MM.1S (cell line): ENCODE results near the gene ANKH.

Experiments used
- DNase-seq: peaks from one replicate; pipeline ENCODE4 v3.0.0-alpha.2; 2015
- H2AFZ ChIP-seq: fragments of 300-600 bp; sonication (generic); 2 replicates; pipeline ENCODE4 v1.6.0; 2016; ENCODE audit warnings: antibody characterized with exemption, low read length
- H3F3A ChIP-seq: fragments of 300-600 bp; sonication (generic); 2 replicates; pipeline ENCODE4 v1.6.1; 2016; ENCODE audit warnings: mild to moderate bottlenecking, antibody characterized with exemption, low read length, moderate library complexity, mixed read lengths; ENCODE audit not compliant: insufficient read depth
- H3K27ac ChIP-seq: fragments of 300-600 bp; sonication (generic); 2 replicates; pipeline ENCODE4 v1.5.1; 2016; ENCODE audit warnings: mild to moderate bottlenecking, low read length
- H3K27me3 ChIP-seq: fragments of 300-600 bp; sonication (generic); replicated peaks from 2 replicates; pipeline ENCODE4 v1.6.0; 2016; ENCODE audit warnings: low read length; ENCODE audit not compliant: insufficient read depth
- H3K36me3 ChIP-seq: fragments of 300-600 bp; sonication (generic); replicated peaks from 2 replicates; pipeline ENCODE4 v1.6.1; 2016; ENCODE audit warnings: mild to moderate bottlenecking, low read length, mixed read lengths; ENCODE audit not compliant: insufficient read depth
- H3K4me1 ChIP-seq: fragments of 300-600 bp; sonication (generic); 2 replicates; pipeline ENCODE4 v1.6.1; 2016; ENCODE audit warnings: low read length, mixed read lengths
- H3K4me2 ChIP-seq: fragments of 300-600 bp; sonication (generic); 2 replicates; pipeline ENCODE4 v1.6.0; 2016; ENCODE audit warnings: low read depth, low read length
- H3K4me3 ChIP-seq: fragments of 300-600 bp; sonication (generic); 2 replicates; pipeline ENCODE4 v1.5.1; 2016; ENCODE audit warnings: low read length, mixed read lengths
- H3K79me2 ChIP-seq: fragments of 300-600 bp; sonication (generic); 2 replicates; pipeline ENCODE4 v1.6.1; 2016; ENCODE audit warnings: mixed run types, low read length, mixed read lengths
- H3K9ac ChIP-seq: fragments of 300-600 bp; sonication (generic); 2 replicates; pipeline ENCODE4 v1.6.1; 2016; ENCODE audit warnings: low read length, mixed read lengths
- H3K9me2 ChIP-seq: fragments of 300-600 bp; sonication (generic); replicated peaks from 2 replicates; pipeline ENCODE4 v1.6.1; 2016; ENCODE audit warnings: mild to moderate bottlenecking, low read length, mixed read lengths; ENCODE audit not compliant: insufficient read depth
- H3K9me3 ChIP-seq: fragments of 300-600 bp; sonication (generic); replicated peaks from 2 replicates; pipeline ENCODE4 v1.6.1; 2016; ENCODE audit warnings: mild to moderate bottlenecking, low read length, mixed read lengths; ENCODE audit not compliant: insufficient read depth
- H4K20me1 ChIP-seq: fragments of 300-600 bp; sonication (generic); 2 replicates; pipeline ENCODE4 v1.6.1; 2016; ENCODE audit warnings: mild to moderate bottlenecking, low read length, moderate library complexity, mixed read lengths; ENCODE audit not compliant: insufficient read depth
- EZH2 ChIP-seq: fragments of 300-600 bp; sonication (generic); optimal IDR thresholded peaks from 2 replicates; pipeline ENCODE3; 2017; ENCODE audit warnings: low read depth, mild to moderate bottlenecking, antibody characterized with exemption, low read length, mixed read lengths
- EZH2phosphoT487 ChIP-seq: fragments of 300-600 bp; sonication (generic); IDR thresholded peaks from 2 replicates; pipeline ENCODE4 v1.6.1; 2018; ENCODE audit warnings: antibody characterized with exemption, low read length
- TF ChIP-seq, protein P1 (sequence below): fragments of 300-600 bp; sonication (generic); IDR thresholded peaks from 2 replicates; pipeline ENCODE4 v1.5.1; 2016; ENCODE audit warnings: antibody characterized with exemption, low read length, mixed read lengths

Gene ANKH

GRCh38 chr5:14863105-14863504 lies 8.5 kb downstream of the ANKH start:
- Histone ChIP-seq H3K27ac (no peak overlapping the region), H3K79me2 (peaks cover 87% of the 10 kb centered on the region), H3K36me3 (no peaks in the 10 kb centered on the region), H3K4me1 (no peaks in the 10 kb centered on the region), H3K9me3 (no peaks in the 10 kb centered on the region), H3K9me2 (no peaks in the 10 kb centered on the region), H3K27me3 (no peaks in the 10 kb centered on the region), H4K20me1 (no peaks in the 10 kb centered on the region), H2AFZ (no peak overlapping the region), H3K9ac (no peak overlapping the region), H3F3A (no peaks in the 10 kb centered on the region), H3K4me3 (no peak overlapping the region), H3K4me2 (no peak overlapping the region)
- DNase-seq, result no peak
- TF ChIP-seq EZH2phosphoT487, result no peak
- TF ChIP-seq EZH2, result no peak
- TF ChIP-seq, protein P1, sequence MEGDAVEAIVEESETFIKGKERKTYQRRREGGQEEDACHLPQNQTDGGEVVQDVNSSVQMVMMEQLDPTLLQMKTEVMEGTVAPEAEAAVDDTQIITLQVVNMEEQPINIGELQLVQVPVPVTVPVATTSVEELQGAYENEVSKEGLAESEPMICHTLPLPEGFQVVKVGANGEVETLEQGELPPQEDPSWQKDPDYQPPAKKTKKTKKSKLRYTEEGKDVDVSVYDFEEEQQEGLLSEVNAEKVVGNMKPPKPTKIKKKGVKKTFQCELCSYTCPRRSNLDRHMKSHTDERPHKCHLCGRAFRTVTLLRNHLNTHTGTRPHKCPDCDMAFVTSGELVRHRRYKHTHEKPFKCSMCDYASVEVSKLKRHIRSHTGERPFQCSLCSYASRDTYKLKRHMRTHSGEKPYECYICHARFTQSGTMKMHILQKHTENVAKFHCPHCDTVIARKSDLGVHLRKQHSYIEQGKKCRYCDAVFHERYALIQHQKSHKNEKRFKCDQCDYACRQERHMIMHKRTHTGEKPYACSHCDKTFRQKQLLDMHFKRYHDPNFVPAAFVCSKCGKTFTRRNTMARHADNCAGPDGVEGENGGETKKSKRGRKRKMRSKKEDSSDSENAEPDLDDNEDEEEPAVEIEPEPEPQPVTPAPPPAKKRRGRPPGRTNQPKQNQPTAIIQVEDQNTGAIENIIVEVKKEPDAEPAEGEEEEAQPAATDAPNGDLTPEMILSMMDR, result no peak

DNA sequence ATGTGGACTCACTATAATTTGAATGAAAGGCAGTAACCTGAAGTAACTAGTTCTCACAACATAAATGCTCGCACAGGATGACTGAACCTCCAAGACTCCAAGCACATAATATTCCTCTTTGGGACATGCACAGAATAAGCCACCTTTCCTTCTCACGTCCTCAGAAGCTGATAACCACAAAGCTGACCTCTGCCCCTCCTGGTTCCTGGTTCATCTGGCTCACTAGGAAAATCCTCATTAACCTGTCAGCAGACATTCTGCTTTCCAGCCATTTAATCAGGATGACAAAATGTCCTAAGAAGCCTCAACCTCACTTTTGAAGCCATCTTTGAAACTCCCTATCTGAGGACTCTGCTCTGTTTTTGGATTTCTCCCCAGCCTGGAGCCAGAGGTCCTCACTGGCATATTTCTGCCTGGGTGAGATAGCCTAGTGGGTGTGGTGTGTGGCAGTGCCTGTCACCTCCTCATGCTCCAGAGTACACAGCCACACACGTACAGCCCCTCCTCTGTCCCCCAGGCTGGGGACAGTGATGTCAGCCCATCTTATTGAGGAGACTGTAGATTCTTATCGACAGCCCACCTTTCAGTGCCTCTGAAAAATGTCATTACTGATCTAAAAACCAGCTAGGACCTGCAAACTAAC lies 10.3 kb downstream of the ANKH start:
- Histone ChIP-seq H3K4me3 (no peak overlapping the region), H3K79me2 (peaks cover 83% of the 10 kb centered on the region)

DNA sequence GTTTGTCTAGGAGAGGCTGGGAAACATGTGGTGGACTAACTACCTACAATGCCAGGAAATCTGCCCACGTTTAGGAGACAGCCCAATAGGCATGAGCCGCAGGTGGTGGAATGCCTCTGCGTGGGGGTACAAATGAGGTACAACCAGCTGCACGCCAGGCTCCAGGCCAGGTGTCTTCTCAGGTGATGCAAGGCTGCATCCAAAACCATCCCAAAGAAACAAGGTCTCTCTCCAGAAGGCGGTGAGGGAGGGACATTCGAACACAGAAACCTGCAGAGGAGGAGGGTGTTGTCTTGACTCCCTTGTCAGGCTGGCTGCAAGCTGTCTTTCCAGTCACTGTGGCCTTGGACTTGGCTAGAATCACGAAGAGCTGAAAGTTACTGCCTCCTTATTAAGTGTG lies 11.6 kb downstream of the ANKH start:
- no peak overlapping the region for H3K27ac ChIP-seq
- H3K9me2 ChIP-seq, result no peaks in the 10 kb centered on the region
- no peaks in the 10 kb centered on the region for H3K36me3 ChIP-seq
- H4K20me1 ChIP-seq, result no peaks in the 10 kb centered on the region
- no peaks in the 10 kb centered on the region for H3F3A ChIP-seq
- H3K9ac ChIP-seq, result no peak overlapping the region
- H3K4me3 ChIP-seq, result no peak overlapping the region
- H3K9me3 ChIP-seq, result no peaks in the 10 kb centered on the region
- no peak overlapping the region for H3K4me2 ChIP-seq
- no peak for TF ChIP-seq EZH2phosphoT487
- no peak for TF ChIP-seq EZH2
- TF ChIP-seq, protein P1, result no peak
- H3K79me2 ChIP-seq, result peaks cover 84% of the 10 kb centered on the region
- no peak overlapping the region for H2AFZ ChIP-seq
- no peaks in the 10 kb centered on the region for H3K27me3 ChIP-seq
- H3K4me1 ChIP-seq, result no peaks in the 10 kb centered on the region
- DNase-seq, result no peak

More for the DNA sequence above, 10.3 kb downstream of the ANKH start:
- H3K27ac ChIP-seq, result no peak overlapping the region
- TF ChIP-seq, protein P1, result no peak
- no peak for TF ChIP-seq EZH2phosphoT487
- no peak for TF ChIP-seq EZH2
- no peaks in the 10 kb centered on the region for H3K36me3 ChIP-seq
- H3K9me3 ChIP-seq, result no peaks in the 10 kb centered on the region
- no peaks in the 10 kb centered on the region for H3F3A ChIP-seq
- no peaks in the 10 kb centered on the region for H3K9me2 ChIP-seq
- no peak overlapping the region for H3K9ac ChIP-seq
- no peak overlapping the region for H2AFZ ChIP-seq
- H3K27me3 ChIP-seq, result no peaks in the 10 kb centered on the region
- H4K20me1 ChIP-seq, result no peaks in the 10 kb centered on the region
- DNase-seq, result no peak
- H3K4me2 ChIP-seq, result no peak overlapping the region
- no peaks in the 10 kb centered on the region for H3K4me1 ChIP-seq
